H1 (cell line): Measurements from ENCODE around the gene INO80. TPM values are rescaled to one million over a fixed set of nuclear protein-coding genes. Genes with fewer than 3 reads are reported as not detected.

Experiments
- E2F6 ChIP-seq: IDR thresholded peaks from 2 replicates; pipeline ENCODE4 v1.6.1; 2012; ENCODE audit warnings: inconsistent platforms
- FOSL1 ChIP-seq: IDR thresholded peaks from 2 replicates; pipeline ENCODE4 v1.6.1; 2011; ENCODE audit warnings: mild to moderate bottlenecking, low read depth, low read length, moderate library complexity; ENCODE audit not compliant: insufficient read depth
- JUN ChIP-seq: IDR thresholded peaks from 2 replicates; pipeline ENCODE4 v1.6.1; 2011; ENCODE audit warnings: low read depth, mild to moderate bottlenecking, improper control_type of control experiment, low read length
- polyA plus RNA-seq, 7 experiments: library from polyadenylated mRNA; depleted of rRNA in 3 of 7; stranded (reverse) in 5 of 7; unstranded in 2 of 7; fragments of >200 nt in 5 of 7; fragments of 200-250 nt in 2 of 7; gene quantifications; 1 replicate in 5 of 7; 2 replicates in 1 of 7; 4 replicates in 1 of 7; pipeline versions ENCODE4 v1.2.1 to v1.2.3, GENCODE V29; 2011 to 2013; ENCODE audit warnings: missing spikeins in 2 of 7, mixed read lengths in 2 of 7
- total RNA-seq: library from RNA; stranded (reverse); fragmentation: NEBNext Ultra II Directional; extraction: Animal tissue kit (Norgen Biotek cat#: 25700); gene quantifications from 2 replicates; pipeline ENCODE4 v1.2.1, GENCODE V29; 2021

The INO80 gene
- total and polyA plus RNA-seq, 2 of the 8 experiments (the other 6 are each of a cell fraction or from before 2014, with no cell fraction given), result 4.3 to 24.5 TPM

- TF ChIP-seq JUN (no peak), E2F6 (no peak), FOSL1 (no peak)
Observed at GRCh38 chr15:40938536-40938870, 177.6 kb downstream of the INO80 start (continued).
